ENCODE measurements around the gene PBX1.

Gene PBX1

DNA sequence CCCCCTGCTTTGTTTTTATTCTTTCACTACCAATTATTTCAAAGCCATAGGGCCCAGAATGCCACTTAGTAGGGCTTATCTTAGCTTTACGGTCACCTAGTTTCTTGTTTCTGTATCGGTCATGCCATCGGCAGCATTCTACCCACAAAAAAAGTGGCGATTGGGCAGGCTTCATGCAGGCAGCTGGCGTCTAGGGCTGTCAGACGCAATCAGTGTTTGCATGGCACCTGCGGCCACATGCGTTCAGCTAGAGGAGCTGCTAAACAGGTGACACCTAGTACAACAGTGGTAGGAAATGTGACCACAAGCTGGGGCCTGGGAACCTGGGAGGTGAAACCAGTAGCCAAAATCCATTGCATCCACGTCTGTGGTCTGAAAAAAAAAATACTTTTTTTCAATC lies 262.7 kb downstream of the PBX1 start:
- no peak for DNase-seq (ENCODE audit: low read depth in 2 of 2)

DNA sequence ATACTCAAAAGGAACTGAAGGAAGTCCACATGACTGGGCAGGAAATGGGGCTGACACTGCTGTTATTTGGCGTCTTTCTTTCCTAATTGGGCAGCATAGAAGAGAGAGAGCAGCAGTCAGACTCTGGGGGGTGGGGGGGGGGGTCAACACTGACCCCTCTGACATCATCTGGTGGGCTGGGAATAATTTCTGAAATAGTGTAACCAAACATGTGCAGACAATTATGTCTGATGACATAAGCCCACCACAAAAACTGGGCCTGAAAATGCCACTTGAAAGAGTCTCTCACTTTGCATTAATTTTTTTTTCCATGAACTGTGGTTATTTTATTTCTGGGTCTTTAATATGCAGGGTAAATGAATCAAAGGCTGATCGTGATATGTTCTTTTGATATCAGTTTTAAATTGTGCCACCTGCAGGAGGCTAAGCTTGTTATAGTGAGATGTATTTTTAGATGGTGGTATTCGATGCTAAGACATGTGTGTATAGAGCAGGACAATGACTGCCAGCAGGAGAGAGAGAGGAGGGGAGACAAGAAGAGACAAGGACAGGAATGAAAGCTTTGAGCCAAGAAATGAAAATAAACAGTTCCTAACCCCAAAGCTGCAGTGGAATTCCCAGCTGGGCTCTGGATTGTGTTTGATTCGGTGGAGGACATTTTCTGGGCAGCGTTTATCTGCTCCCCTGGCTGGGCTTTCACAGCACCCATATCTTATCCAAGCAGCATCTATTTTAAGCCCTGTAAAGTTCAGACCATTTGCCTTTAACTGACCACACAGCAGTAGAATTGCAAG lies 264.7 kb downstream of the PBX1 start:
- DNase-seq (ENCODE audit: low read depth in 2 of 2), result no peak

DNA sequence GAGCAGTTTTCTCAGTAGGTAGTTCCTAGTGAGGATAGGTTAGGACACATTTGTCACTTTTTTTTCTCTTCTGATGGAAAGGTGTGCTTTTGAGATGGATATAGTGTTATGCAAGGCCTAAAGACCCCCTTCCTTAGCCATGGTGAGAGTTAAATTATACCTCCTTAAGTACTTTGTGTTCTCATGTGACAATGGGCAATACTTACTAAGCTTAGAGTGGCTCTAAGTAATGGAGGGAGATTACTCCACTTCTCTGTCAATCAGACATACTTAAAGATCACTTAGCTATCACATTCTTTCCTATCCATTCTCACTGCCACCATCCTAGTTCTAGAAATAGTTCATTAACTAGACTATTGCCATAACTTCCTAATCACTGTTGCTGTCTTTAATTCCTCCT lies 265.6 kb downstream of the PBX1 start:
- DNase-seq (ENCODE audit: low read depth in 2 of 2), result no peak

DNA sequence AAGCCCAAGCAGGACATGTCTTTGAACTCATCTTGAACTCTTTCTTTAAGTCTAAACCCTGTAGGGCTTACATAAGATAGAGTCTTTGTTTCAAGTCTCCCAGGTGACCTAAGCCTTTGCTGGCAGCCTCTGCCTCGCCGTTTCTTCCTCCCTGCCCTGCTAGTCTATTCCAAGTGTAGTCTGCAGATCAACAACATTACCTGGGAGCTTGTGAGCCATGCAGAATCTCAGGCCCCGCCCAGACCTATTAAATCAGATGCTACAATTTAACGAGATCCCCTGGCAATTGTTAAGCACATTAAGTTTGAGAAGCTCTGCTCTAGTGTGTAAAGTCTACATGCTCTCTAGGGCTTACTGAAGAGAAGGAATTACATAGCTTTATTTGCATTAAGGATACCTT lies 271.6 kb downstream of the PBX1 start:
- no peak for DNase-seq (ENCODE audit: low read depth in 2 of 2)

DNA sequence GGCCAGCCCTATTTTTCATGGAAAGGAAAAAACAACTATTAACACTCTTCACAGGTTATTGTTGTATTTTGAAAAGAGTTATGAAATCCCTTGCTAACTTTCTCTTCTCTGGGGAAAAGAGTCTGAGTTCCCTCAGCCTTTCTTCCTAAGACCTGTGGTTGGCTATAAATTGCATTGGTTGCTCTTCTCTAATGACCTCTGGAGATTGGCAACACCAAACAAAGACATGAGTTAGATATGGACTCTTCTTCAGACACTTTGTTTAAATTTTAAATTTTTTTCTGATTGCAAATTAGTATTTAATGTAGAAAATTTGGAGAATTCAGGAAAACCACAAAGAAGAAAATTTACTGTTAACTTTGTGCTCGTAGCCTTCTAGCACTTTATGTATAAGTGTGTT lies 275.7 kb downstream of the PBX1 start:
- DNase-seq (ENCODE audit: low read depth in 2 of 2), result no peak

DNA sequence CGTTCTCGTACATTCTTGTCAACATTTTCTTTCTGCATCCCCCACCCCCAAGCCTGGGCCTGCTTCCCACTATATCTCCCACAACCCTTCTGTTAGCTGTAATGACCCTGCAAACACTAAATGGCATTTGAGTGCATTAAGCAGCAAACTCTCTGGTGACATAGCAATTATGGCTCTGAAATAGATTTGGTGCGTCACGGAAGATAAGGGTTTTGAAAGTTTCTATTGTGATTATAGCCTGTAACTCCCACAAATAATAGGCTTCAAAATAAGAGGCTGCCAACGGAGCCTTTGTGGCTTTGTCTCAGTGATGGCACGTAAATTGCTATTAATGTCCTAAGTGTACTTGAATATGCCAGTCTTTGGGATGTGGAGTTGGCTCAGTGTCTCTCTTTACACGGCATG lies 277.6 kb downstream of the PBX1 start:
- no peak for DNase-seq (ENCODE audit: low read depth in 2 of 2)

DNA sequence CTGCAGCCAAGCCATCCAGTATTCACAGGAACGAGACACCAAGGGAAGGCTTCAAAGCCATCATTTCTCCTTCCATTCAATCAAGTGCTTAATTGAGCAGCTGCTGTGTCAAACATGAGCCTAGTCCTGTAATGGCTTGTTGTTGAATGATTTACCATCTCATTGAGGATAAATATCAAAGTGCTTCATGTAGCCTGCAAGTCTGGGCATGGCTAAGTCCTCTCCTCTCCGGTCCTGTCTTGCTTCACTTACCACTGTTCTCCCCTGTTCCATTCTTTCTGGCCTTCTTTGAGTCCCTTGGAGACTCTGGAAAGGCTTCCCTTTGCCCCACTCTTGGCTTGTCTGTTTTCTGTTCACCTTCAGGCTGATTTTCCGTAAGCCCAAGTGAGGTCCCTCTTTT lies 279.8 kb downstream of the PBX1 start:
- no peak for DNase-seq (ENCODE audit: low read depth in 2 of 2)

DNA sequence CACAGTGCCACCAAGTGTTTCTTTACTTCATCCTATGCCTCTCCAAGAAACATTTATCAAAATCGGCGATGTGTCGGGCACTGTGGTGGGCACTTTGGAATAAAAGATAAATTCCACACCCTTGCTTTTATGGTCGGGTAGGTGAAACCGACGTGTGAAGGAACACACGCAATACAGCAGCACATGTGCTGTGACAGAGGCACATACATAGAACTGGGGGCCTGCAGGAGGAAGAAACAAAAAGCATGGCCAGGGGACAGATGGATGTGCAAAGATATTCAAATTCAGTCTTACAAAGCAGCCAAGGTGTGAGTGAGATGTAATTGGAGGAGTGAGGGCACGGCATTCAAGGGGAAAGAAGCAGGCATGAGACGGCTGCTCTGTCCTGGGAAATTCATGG lies 282.0 kb downstream of the PBX1 start:
- no peak for DNase-seq (ENCODE audit: low read depth in 2 of 2)

DNA sequence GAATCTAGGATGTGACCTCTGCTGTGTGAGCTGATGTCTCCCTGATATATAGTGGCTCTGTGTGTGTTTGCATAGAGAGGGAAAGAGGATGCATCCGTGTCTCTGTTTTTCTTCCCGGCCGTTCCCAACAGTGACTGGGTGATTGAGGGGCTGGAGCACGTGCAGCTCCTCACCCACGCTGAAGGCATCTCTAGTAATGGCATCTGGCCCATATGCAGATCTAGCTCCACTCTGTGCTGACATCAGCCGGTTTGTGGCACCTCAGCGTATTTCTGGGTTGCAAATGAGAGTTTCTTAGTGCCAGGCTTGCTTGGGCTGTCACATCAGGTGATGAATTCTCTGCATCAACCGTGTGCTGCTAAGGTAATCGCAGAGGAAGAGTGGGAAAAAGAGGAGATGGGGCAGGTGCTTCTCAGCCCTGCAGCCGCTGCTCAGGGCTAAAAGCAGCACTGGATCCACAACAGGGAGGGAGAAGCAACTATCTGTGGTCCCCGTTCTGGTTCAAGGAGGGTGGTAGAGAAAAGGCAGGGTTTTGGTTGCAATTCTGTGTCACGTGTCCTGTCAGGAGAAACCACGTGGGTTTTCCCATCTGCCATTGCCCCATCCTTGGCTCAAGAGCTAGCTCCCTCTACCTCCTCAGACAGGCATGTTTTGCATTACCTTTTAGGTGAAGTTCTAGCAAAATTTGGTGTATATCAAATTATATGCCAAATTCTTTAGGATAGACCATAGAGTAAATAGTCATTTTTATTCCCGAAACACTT lies 282.9 kb downstream of the PBX1 start:
- no peak for DNase-seq (ENCODE audit: low read depth in 2 of 2)

DNA sequence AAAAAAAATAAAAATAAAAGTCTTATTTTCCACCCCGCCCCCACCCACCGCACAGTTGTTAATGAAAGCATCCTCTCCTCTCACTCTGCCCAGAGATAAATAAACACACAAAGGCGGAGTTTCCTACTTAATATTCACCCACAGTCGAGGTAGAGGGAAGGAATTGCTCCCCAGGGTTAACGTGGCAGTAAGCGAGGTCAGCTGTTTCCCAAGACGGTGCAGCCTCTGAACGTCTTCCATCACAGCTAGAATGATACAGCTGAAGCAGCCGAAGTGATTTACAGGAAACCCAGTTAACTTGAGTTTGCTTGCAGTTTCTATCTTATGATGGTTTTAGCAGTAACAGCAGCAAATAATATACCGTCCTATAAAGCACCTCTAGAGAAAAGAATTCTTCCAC lies 283.9 kb downstream of the PBX1 start:
- DNase-seq (ENCODE audit: low read depth in 2 of 2), result no peak

DNA sequence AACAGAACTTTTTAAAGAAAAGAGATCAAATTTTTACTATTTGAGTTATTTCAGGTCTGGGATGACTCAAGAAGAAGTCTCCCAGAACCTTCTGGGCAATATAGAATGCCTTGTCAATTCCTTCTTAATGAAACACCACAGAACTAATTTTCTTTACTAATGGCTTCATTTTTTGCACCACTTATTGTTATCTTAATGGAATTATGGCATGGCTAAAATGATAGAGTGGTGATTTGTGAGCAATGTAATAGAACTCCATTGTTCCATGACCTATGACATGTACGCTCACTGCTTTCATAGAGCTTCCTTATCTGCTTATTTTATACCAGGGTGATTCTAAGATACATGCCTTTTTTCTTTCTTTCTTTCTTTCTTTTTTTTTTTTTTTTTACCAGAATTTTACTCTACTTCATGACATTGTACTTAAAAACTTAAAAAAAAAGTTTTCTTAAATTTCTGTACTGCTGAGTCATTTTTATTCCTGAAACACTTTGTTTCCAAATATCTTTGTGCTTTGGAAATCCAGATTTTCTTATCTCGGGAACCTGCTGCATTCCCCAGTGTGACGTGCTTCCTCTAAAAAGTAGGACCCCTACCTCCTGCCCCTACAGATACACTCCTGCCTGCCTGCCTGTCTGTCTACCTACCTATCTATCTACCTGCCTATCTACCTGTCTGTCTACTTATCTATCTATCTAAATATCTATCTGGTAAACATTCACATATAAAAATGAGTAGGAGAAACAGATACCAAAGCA lies 284.9 kb downstream of the PBX1 start:
- DNase-seq (ENCODE audit: low read depth in 2 of 2), result no peak

DNA sequence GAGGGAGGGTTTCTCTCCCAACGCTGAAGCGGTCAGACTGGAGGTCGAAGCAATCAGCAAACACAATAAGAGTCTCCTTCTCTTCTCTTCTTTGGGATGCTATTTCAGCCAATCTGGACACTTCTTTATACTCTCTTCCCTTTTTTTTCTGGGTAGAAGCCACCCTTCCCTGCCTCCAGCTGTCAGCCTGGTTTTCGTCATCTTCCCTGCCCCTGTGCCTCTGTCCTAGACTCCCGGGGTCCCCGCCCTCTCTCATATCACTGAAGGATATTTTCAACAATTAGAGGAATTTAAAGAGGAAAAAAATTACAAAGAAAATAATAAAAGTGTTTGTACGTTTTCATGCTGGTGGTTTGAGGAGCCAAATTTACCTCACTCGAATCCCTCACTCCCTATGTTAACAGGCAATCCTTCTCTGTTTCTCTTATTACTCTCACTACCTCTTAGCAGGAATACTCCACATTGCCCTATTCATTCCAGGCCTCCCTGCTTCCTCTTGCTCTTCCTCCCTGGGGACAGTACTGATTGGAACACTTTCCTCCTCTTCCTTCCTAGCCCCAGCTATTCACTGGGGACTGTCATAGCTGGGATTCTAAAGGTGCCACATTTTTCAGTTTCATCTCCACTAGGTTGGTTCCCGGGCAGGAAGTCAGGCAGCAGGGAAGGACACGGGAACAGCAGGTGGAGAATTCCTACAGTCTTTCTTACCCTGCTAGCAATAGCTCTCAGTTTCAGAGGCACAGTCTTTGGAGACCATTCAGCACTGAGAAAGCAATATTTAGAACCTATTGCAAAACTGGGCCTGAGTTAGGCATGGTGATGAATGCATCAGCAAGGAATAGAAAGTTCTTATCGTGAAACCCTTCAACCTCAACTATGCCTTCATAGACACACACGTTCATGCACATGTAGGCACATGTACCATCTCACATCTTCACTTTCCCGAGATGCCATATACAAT lies 288.0 kb downstream of the PBX1 start:
- no peak for DNase-seq (ENCODE audit: low read depth in 2 of 2)

DNA sequence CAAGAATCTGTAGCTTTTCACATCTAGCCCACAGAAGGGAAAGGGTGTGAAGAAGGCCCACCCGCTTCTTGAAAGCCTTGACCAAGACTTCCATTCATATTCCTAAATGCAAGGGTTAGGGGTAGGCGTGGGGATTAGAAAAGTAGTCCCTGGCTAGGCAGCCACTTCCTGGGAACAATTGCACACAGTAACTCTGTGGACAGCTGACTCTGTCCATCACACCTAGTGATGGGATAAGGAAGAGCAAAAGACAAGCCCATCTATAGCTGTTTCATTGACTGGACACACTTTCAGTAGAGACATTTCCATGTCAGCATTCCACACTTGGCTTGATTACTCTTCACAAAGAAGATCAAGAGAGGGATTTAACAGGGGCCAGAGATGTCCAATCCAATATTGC lies 294.2 kb downstream of the PBX1 start:
- no peak for DNase-seq (ENCODE audit: low read depth in 2 of 2)

DNA sequence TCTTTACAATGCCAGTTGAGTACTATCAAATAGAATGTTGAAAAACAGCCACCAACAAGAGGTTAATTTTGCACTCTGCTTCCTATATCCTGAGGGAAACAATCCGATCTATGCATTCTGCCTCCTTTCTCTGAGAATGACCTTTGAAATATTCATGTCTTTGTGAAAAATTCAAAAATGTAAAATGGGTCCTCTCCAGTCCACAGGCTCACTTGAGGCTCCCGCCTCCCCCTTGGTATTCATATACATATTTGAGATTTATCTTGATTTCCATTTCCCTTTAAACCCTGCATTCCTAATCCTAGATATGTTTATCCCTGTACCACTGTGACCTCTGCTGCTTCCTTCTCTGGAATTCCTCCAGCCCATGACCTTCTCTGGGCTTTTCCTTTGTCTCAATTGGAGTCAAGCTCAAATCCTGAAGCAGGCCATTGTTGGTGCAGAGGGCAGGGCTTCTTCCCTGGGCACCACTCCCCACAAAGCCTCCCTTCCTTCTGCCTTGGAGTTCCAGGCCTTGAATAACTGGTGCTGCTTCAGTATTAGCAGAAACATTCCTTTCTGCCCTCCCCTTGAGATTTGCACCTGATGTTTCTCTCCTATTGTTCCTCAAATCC lies 296.8 kb downstream of the PBX1 start:
- no peak for DNase-seq (ENCODE audit: low read depth in 2 of 2)

DNA sequence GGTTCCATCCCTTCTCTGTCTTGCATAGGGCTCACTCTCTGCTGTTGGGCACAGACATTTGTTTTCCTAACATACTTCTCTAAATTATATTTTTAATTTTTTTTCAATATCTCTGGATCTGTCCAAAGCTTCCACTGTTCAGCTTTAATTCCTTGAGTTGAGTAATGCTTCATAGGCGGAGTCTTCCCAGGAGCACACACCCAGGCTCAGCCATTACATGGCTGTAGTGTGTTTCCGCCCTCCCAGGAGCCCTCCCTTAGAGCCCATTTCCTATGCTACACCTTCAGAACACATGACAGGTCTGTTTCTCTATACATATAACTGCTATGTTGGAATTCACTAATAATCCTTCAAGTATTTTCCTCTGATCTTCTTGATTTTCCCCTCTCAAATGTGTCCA lies 297.4 kb downstream of the PBX1 start:
- DNase-seq (ENCODE audit: low read depth in 2 of 2), result no peak

DNA sequence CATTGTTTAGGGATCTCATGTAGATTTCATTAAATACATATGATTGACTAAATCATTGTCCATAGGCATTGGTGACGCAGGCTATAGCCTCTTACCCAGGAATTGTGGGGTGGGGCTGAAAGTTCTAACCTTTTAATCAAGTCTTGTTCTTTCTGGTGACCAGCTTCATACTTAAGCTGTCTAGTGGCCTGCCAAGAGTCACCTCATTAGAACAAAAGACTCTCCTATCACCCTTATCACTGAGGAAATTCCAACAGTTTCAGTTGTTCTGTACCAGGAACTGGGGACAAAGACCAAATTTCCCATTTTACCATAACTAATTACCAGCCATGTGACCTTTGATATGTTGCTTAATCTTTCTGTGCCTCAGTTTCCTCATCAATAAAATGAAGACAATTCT lies 298.5 kb downstream of the PBX1 start:
- DNase-seq (ENCODE audit: low read depth in 2 of 2), result no peak

DNA sequence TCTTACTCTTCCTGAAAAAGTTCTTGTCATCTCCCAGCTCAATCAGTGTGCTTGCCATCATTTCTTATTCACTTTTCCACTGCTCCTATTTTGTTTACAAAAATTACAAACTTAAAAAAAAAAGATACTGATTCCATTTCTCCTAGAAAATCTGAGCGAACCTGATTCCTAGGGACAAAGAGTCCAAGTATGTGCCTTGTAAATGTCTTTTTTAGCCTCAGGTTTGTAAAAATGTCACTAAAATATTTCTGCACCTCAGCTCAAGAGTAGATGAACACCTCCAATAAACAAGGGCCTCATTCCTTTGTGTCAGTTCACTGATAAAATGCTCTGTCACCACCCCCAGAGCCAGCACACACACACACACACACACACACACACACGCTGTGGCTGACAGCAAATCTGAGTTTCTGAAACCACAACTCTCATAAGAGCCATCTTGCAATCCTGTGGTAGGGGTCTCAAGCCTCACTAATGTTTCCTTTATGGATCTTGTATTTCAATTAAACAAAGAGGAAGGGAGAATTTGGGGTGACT lies 299.2 kb downstream of the PBX1 start:
- no peak for DNase-seq (ENCODE audit: low read depth in 2 of 2)

DNA sequence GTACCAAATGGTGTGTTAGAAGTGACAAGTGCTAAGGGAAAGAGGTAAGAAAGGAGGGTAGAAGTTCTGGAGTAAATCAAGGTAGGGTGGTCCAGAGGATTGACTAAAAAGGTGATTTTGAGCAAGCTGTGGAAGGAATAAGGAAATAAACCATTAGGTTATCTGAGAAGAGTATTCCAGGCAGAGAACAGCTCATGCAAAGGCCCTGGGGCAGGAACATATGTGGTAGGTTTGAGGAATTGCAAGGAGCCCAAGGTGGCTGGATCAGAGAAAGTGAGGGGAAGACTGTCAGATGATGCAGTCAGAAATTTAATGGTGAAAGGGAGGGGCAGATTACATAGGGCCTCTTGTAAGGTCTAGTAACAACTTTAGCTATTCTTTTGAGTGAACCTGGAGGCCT lies 302.6 kb downstream of the PBX1 start:
- no peak for DNase-seq (ENCODE audit: low read depth in 2 of 2)

DNA sequence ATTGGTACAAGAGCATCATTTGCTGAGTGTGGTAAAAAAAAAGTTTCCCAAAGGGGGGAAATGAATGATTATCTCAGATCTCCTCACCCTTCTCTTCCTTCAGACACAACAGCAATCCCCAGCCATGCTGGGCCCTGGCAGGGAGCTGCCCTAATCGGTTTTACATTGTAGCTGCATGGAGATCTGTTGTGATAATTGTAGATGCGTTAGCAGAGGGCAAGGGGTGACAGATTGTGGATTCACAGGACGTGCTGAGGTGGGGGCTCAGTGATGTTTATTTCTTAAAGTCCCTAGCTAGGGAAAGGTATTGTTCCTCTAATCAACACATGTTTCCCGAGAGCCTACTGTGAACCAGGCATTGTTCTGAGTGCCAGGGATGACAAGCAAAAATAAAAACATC lies 304.1 kb downstream of the PBX1 start:
- no peak for DNase-seq (ENCODE audit: low read depth in 2 of 2)

DNA sequence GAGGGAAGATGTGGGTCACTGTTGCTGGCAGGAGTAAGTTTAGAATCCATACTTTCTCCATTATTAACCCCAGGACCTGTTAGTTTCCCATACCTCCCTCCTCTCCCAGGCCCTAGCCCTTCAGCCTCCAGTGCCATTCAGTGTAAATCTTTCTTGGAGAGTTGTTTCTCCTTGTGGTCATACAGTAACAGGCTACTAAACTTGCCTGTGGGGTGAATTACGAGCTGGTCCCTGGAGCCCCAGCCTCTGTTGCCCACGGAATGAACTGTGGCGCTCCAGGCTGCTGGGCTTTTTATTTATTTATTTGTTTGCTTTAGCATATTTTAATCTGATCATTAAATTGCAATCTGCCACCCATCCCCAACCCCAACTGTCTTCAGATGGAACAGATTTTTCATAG lies 305.2 kb downstream of the PBX1 start:
- no peak for DNase-seq (ENCODE audit: low read depth in 2 of 2)

DNA sequence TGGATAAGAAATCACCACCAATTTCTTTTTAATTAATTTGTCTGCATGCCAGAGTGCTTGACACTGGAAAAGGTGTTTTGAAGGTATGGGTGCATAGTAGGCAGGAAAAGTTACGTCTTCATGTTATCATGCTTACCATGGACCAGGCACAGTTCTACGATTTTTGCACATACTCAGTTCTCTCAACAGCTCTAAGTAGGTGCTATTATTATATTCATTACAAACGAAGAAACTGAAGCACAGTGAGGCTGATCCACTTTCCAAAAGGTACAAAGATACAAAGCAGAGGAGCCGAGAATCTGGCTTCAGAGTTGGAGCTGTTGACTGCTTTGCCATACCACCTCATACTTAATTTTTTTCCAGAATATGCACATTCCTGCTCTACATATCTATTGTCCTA lies 306.4 kb downstream of the PBX1 start:
- no peak for DNase-seq (ENCODE audit: low read depth in 2 of 2)
